Gastrocnemius medialis (tissue), 4 donors: Measurements from ENCODE around the gene PCDH12. TPM values are rescaled to one million over a fixed set of nuclear protein-coding genes. Genes with fewer than 3 reads are reported as not detected.

Source experiments
- ATAC-seq, 2 donors: fragments of 150-250 bp; one replicate each; pipeline ENCODE4 v1.9.1; 2016
- DNase-seq, 2 donors: peaks; one replicate each; pipeline ENCODE4 v3.0.0-alpha.2; 2019
- H3K27ac ChIP-seq, 4 donors: fragments of 200-600 bp; sonication (generic); 1 replicate in 1 of 4; 2 replicates in 3 of 4; pipeline ENCODE4 v1.5.1; 2016 to 2018; ENCODE audit warnings: mild to moderate bottlenecking in 2 of 4, moderate library complexity in 1 of 4
- H3K27me3 ChIP-seq, 3 donors: fragments of 200-600 bp; sonication (generic) in 2 of 3; 1 replicate in 1 of 3; 2 replicates in 2 of 3; pipeline versions ENCODE4 v1.5.1 to v1.6.0; 2016 to 2019; ENCODE audit warnings: mild to moderate bottlenecking in 1 of 3, moderate library complexity in 1 of 3
- H3K36me3 ChIP-seq, 2 donors: fragments of 200-600 bp; sonication (generic) in 1 of 2; one replicate each; pipeline ENCODE4 v1.5.1; 2017 to 2018
- H3K4me1 ChIP-seq, 2 donors: fragments of 200-600 bp; sonication (generic) in 1 of 2; one replicate each; pipeline ENCODE4 v1.5.1; 2016 to 2017; ENCODE audit warnings: mild to moderate bottlenecking in 2 of 2
- H3K4me3 ChIP-seq, 4 donors: fragments of 200-600 bp; sonication (generic) in 3 of 4; 1 replicate in 1 of 4; 2 replicates in 3 of 4; pipeline ENCODE4 v1.5.1; 2016 to 2019; ENCODE audit warnings: mild to moderate bottlenecking in 2 of 4
- H3K9me3 ChIP-seq, 3 donors: fragments of 200-600 bp; sonication (generic) in 2 of 3; 1 replicate in 1 of 3; 2 replicates in 2 of 3; pipeline ENCODE4 v1.5.1; 2016 to 2019
- CTCF ChIP-seq, 5 experiments: fragments of 450-650 bp in 3 of 5; fragments of 200-600 bp in 2 of 5; sonication (generic) in 2 of 5; IDR thresholded peaks in 4 of 5; conservative IDR thresholded peaks in 1 of 5; 1 replicate in 4 of 5; 2 replicates in 1 of 5; pipeline ENCODE4 v1.5.1; 2016 to 2019; ENCODE audit warnings: antibody characterized with exemption in 5 of 5, mild to moderate bottlenecking in 3 of 5, moderate library complexity in 3 of 5
- POLR2A ChIP-seq, 2 donors: fragments of 450-650 bp; IDR thresholded peaks; one replicate each; pipeline ENCODE4 v1.6.1; 2017; ENCODE audit warnings: antibody characterized with exemption in 2 of 2, mild to moderate bottlenecking in 2 of 2, moderate library complexity in 2 of 2
- in situ Hi-C, 4 donors: fragments of 200-750 bp; cut with MboI; loops; one replicate each; pipeline versions ENCODE4 v1.15.0 to v1.8.0; 2017; ENCODE audit warnings: low sequenced_read_pairs in 4 of 4
- intact Hi-C: fragments of 100-400 bp; cut with DNase I; formaldehyde crosslinking; loops from one replicate; pipeline ENCODE4 v1.15.1; 2023; ENCODE audit warnings: low total_unique reads
- total RNA-seq, 4 donors: library from RNA; depleted of rRNA; stranded (reverse); fragments of >200 nt; gene quantifications; one replicate each; pipeline versions ENCODE4 v1.1.0 to v1.2.3, GENCODE V29; 2016

PCDH12 gene
- total RNA-seq, 4 donors from 2014 or later, result 2.1 to 13.6 (median 3.6) TPM

DNA sequence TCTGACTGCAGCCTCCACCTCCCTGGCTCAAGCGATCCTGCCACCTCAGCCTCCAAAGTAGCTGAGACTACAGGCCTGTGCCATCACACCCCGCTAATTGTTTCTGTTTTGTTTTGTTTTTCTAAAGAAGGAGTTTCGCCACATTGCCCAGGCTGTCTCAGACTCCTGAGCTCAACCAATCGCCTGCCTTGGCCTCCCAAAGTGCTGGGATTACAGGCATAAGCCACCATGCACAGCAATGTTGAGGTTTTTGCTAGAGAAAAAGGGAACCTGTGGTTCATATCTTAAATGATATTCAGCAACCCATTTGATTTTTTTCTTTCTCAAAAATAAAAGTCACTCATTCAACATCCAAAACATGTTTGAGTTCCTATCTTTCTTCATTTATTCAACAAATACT is 54.7 kb downstream of the PCDH12 start:
- Histone ChIP-seq H3K4me3 (no peak overlapping the region), H3K4me1 (no peaks in the 10 kb centered on the region), H3K27ac (no peak overlapping the region), H3K9me3 (no peaks in the 10 kb centered on the region), H3K27me3 (no peaks in the 10 kb centered on the region), H3K36me3 (no peaks in the 10 kb centered on the region)
- in situ Hi-C loops (no loop called here), intact Hi-C loops (no loop called here)
- DNase-seq, result no peak
- ATAC-seq, result no peak
- TF ChIP-seq POLR2A (IDR thresholded peaks at IDR 0.05) (no peak), CTCF (IDR thresholded peaks at IDR 0.05 in 4 of 5, conservative IDR thresholded peaks at IDR 0.05 in 1 of 5) (no peak)

DNA sequence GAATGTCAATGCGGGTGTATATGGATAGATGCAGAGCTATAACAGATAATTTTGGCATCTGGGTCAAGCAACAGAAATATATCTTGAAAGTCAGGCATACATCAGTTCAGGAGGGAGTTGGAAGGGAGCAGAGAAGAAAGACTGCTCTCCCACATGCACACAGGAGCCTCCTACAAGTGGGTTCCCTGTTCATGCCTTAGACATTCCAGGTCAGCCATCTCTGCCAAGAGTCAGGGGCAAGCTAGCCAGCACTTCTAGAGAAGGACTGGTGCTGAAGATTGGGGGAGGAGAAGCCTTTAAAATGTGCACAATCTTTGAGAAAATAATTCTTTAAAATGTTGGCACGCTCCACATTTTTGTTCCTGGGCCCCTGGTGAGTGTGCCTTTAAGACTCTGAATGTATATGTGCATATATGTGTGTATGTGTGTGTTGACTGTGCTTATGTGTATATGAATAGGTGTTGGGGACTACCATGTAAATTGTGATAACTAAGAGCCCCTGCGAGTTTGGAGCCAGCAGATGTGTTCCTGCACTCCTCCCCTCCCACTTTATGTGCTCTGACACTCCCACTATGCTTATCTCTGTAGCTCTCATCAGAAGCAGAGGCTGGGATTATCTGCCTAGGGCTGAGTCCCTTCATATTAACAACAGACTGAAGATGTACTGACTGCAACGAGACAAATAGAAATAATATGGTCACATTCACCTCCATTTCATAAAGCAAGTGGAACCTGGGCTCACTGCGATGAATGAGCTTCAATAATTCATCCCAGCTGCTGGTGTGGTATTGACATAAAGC is 55.8 kb downstream of the PCDH12 start:
- intact Hi-C loops (no loop called here), in situ Hi-C loops (no loop called here)
- Histone ChIP-seq H3K4me3 (no peak overlapping the region), H3K4me1 (no peaks in the 10 kb centered on the region), H3K27me3 (no peaks in the 10 kb centered on the region), H3K27ac (no peak overlapping the region), H3K9me3 (no peaks in the 10 kb centered on the region), H3K36me3 (no peaks in the 10 kb centered on the region)
- no peak for DNase-seq
- TF ChIP-seq CTCF (IDR thresholded peaks at IDR 0.05 in 4 of 5, conservative IDR thresholded peaks at IDR 0.05 in 1 of 5), result no peak
- no peak for TF ChIP-seq POLR2A (IDR thresholded peaks at IDR 0.05)
- ATAC-seq, result no peak

DNA sequence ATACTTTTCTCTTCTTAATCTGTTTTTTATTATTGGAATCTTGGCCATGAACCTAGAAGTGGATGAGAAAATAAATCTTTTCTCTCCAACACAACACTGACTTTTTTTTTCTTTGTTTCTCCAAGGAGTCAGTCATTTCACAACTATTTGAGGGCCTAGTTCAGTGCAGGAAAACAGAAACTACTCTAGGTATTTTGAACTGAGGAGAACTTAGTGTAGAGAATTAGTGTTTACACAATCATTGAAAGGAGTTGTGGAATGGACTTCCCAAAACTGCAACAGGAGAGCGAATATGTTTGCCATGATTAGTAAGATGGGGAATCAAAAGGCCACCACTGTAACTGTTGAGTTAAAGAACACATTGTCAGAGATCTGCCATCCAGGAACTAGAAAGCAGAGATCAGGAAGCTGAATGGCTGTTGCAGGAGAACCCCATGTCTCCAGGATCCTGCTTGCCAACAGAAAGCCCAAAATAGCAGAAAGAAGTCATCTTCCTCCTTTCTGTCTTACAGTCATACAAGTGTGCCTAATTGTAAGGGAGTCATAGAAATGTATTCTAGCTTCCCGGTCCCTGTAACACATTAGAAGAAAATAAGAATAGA is 59.5 kb downstream of the PCDH12 start:
- no peaks in the 10 kb centered on the region for H3K36me3 ChIP-seq
- ATAC-seq, result no peak
- no peak overlapping the region for H3K27ac ChIP-seq
- H3K4me1 ChIP-seq, result no peaks in the 10 kb centered on the region
- no peaks in the 10 kb centered on the region for H3K9me3 ChIP-seq
- intact Hi-C loops (no loop called here), in situ Hi-C loops (no loop called here)
- TF ChIP-seq POLR2A (IDR thresholded peaks at IDR 0.05) (no peak), CTCF (IDR thresholded peaks at IDR 0.05 in 4 of 5, conservative IDR thresholded peaks at IDR 0.05 in 1 of 5) (no peak)
- H3K4me3 ChIP-seq, result no peak overlapping the region
- DNase-seq, result no peak
- no peaks in the 10 kb centered on the region for H3K27me3 ChIP-seq

DNA sequence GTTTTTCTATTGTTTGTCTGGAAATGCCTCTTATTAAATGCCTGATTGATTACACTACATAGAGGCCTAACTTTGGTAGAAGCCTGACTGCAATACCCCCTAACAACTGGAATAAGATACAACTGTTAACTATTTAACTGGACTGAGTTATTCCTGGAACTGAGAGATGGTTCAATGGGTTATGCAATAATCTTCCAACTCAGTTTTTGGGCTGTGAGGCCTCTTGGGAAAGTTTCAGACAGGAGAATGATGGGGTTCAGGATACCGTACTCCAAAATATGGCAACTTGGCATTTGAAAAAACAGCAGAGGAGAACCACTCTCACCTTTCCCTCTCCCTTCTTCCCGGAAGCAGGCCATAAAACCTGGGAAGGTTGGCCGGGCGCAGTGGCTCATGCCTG is 60.6 kb downstream of the PCDH12 start:
- Histone ChIP-seq H3K36me3 (no peaks in the 10 kb centered on the region), H3K9me3 (no peaks in the 10 kb centered on the region), H3K27me3 (no peaks in the 10 kb centered on the region), H3K27ac (no peak overlapping the region), H3K4me3 (no peak overlapping the region), H3K4me1 (no peaks in the 10 kb centered on the region)
- TF ChIP-seq POLR2A (IDR thresholded peaks at IDR 0.05) (no peak), CTCF (IDR thresholded peaks at IDR 0.05 in 4 of 5, conservative IDR thresholded peaks at IDR 0.05 in 1 of 5) (no peak)
- in situ Hi-C loops, result no loop called here
- ATAC-seq (no peak), DNase-seq (no peak)
- intact Hi-C loops, result no loop called here

Other genes with a start within 250 kb of the PCDH12 start
- 10 to 100 TPM; 15.9 to 20.8 (median 18.1) TPM for gene PCDH1, start 79.8 kb downstream of the PCDH12 start, total RNA-seq
- gene DELE1, start 34.3 kb downstream of the PCDH12 start, total RNA-seq, result 10 to 100 TPM; 31.3 to 91.6 (median 52.4) TPM
- 100 to 1,000 TPM in 1 of 4 donors, 10 to 100 TPM in 3; 71.4 to 107 (median 84.5) TPM for gene RNF14, start 10.9 kb upstream of the PCDH12 start, total RNA-seq
- 10 to 100 TPM; 22.3 to 50.0 (median 47.3) TPM for gene GNPDA1, start 54.8 kb upstream of the PCDH12 start, total RNA-seq
- 10 to 100 TPM; 37.1 to 63.5 (median 42.5) TPM for gene NDFIP1, start 150.6 kb upstream of the PCDH12 start, total RNA-seq